Sigmoid colon (tissue), 7 donors: ENCODE measurements around the gene GLIPR2. TPM values are rescaled to one million over a fixed set of nuclear protein-coding genes. Genes with fewer than 3 reads are reported as not detected.

Source experiments
- DNase-seq: peaks from one replicate; pipeline ENCODE4 v3.0.0-alpha.2; 2019
- H3K27ac ChIP-seq, 4 donors: fragments of 200-600 bp; sonication (generic); one replicate each; pipeline ENCODE4 v1.5.1; 2016 to 2019; ENCODE audit warnings: mild to moderate bottlenecking in 1 of 4
- H3K27me3 ChIP-seq, 3 donors: fragments of 200-600 bp; sonication (generic); one replicate each; pipeline ENCODE4 v1.5.1; 2019; ENCODE audit warnings: mild to moderate bottlenecking in 1 of 3
- H3K36me3 ChIP-seq, 4 donors: fragments of 200-600 bp; sonication (generic); one replicate each; pipeline ENCODE4 v1.5.1; 2016 to 2019
- H3K4me1 ChIP-seq, 4 donors: fragments of 200-600 bp; sonication (generic); one replicate each; pipeline ENCODE4 v1.5.1; 2017 to 2019
- H3K4me3 ChIP-seq, 4 donors: fragments of 200-600 bp; sonication (generic); one replicate each; pipeline ENCODE4 v1.5.1; 2017 to 2019; ENCODE audit warnings: mild to moderate bottlenecking in 2 of 4, moderate library complexity in 1 of 4
- H3K9me3 ChIP-seq, 4 donors: fragments of 200-600 bp in 3 of 4; sonication (generic) in 3 of 4; one replicate each; pipeline versions ENCODE4 v1.5.1 to v1.6.1; 2013 to 2019
- CTCF ChIP-seq, 4 experiments: fragments of 450-650 bp in 3 of 4; fragments of 200-600 bp in 1 of 4; IDR thresholded peaks; one replicate each; pipeline ENCODE4 v1.5.1; 2016 to 2019; ENCODE audit warnings: antibody characterized with exemption in 4 of 4, mild to moderate bottlenecking in 3 of 4, moderate library complexity in 2 of 4
- EP300 ChIP-seq, 4 donors: sonication (generic); formaldehyde crosslinking; IDR thresholded peaks; one replicate each; pipeline ENCODE4 v1.6.1; 2017; ENCODE audit warnings: antibody characterized with exemption in 4 of 4
- POLR2A ChIP-seq, 2 donors: fragments of 450-650 bp; IDR thresholded peaks; one replicate each; pipeline ENCODE4 v1.6.1; 2016; ENCODE audit warnings: antibody characterized with exemption in 2 of 2, mild to moderate bottlenecking in 2 of 2, moderate library complexity in 2 of 2
- POLR2AphosphoS5 ChIP-seq, 4 donors: sonication (generic); formaldehyde crosslinking; IDR thresholded peaks; one replicate each; pipeline ENCODE4 v1.6.1; 2017; ENCODE audit warnings: antibody characterized with exemption in 4 of 4
- WGBS, 2 donors: extraction: QIAGEN DNeasy Blood & Tissue Kit; methylation state at CpG; one replicate each; pipeline ENCODE4 v1.1.7; 2013; 5-methylcytosine and 5-hydroxymethylcytosine counted together
- intact Hi-C: fragments of 100-400 bp; cut with DNase I; formaldehyde crosslinking; loops from one replicate; pipeline ENCODE4 v1.15.1; 2023
- polyA plus RNA-seq, 3 donors: library from polyadenylated mRNA; stranded (reverse); fragments of 200-250 nt; gene quantifications; one replicate each; pipeline ENCODE4 v1.2.3, GENCODE V29; 2013
- total RNA-seq, 4 donors: library from RNA; depleted of rRNA; stranded (reverse); fragments of >200 nt; gene quantifications; one replicate each; pipeline ENCODE4 v1.1.0, GENCODE V29; 2016
- donor health status: healthy with polysubstance abuse.
- donor health status: Bipolar disorder and iron deficiency.
- donor health status: healthy.

The GLIPR2 gene
- total and polyA plus RNA-seq, 7 donors, result 29.8 to 90.6 (median 57.3) TPM

DNA sequence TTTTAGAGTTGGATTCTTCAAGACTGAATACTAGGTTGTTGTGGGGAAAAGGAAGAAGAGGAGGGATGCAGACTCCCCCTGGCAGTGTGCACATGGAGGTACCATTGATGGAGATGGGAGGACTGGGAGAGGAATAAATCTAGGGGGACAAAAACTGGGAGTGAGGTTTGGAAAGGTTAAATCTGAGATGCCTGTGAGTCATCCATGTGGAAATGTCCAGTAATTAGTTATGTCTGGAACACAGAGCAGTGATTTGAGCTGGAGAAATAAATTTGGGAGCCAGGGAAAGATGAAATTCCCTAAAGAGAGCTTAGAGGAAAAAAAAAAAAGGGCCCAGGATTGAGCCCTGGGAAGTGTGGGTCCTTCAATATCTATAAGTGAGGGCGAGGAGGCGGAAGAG, 24.7 kb downstream of the GLIPR2 start:
- intact Hi-C loops, result no loop called here
- WGBS, 2 donors, result 95 to 96% methylated on average over 2 of the region's 2 CpGs
- Histone ChIP-seq H3K4me3 (no peak overlapping the region), H3K9me3 (peaks cover 0 to 2% (median 0%) of the 10 kb centered on the region in 4 donors), H3K27ac (peak overlapping the region; percentile 83 to 99 (median 86)), H3K36me3 (peaks cover 0 to 13% (median 6%) of the 10 kb centered on the region in 4 donors), H3K27me3 (no peaks in the 10 kb centered on the region), H3K4me1 (peaks cover 0 to 81% (median 74%) of the 10 kb centered on the region in 4 donors)
- TF ChIP-seq POLR2AphosphoS5 (IDR thresholded peaks at IDR 0.05), result no peak
- no peak for TF ChIP-seq POLR2A (IDR thresholded peaks at IDR 0.05)
- no peak for TF ChIP-seq CTCF (IDR thresholded peaks at IDR 0.05)
- no peak for TF ChIP-seq EP300 (IDR thresholded peaks at IDR 0.05)
- DNase-seq, result no peak

- peak overlapping the region; percentile 83 to 99 (median 86) for H3K27ac ChIP-seq
- no peak overlapping the region for H3K4me3 ChIP-seq
- H3K4me1 ChIP-seq, result peaks cover 0 to 90% (median 79%) of the 10 kb centered on the region in 4 donors
- peaks cover 0 to 2% (median 0%) of the 10 kb centered on the region in 4 donors for H3K36me3 ChIP-seq
- no peaks in the 10 kb centered on the region for H3K27me3 ChIP-seq
- no peak for DNase-seq
- intact Hi-C loops, result loop anchor here (2.0 kb wide), 1 partner anchor 13 kb away; no protein-coding TSS in a partner anchor
- TF ChIP-seq EP300 (IDR thresholded peaks at IDR 0.05) (no peak), POLR2AphosphoS5 (IDR thresholded peaks at IDR 0.05) (no peak), CTCF (IDR thresholded peaks at IDR 0.05) (no peak), POLR2A (IDR thresholded peaks at IDR 0.05) (no peak)
- H3K9me3 ChIP-seq, result no peaks in the 10 kb centered on the region
- WGBS, 2 donors, result 91 to 94% methylated on average over 17 of the region's 17 CpGs
Measured at GRCh38 chr9:36162211-36162738, 25.7 kb downstream of the GLIPR2 start.

GRCh38 chr9:36163049-36163785, 26.7 kb downstream of the GLIPR2 start:
- TF ChIP-seq POLR2AphosphoS5 (IDR thresholded peaks at IDR 0.05) (peak in 3 of 4 donors; percentile 16 to 43 (median 32)), CTCF (IDR thresholded peaks at IDR 0.05) (no peak), POLR2A (IDR thresholded peaks at IDR 0.05) (no peak), EP300 (IDR thresholded peaks at IDR 0.05) (peak in 2 of 4 donors; percentile 4 to 43)
- intact Hi-C loops, result loop anchor here (2.0 kb wide), 1 partner anchor 14 kb away; no protein-coding TSS in a partner anchor
- DNase-seq, result peak; percentile 84
- Histone ChIP-seq H3K27ac (peak overlapping the region; percentile 83 to 99 (median 86)), H3K4me1 (peaks cover 0 to 85% (median 72%) of the 10 kb centered on the region in 4 donors), H3K27me3 (no peaks in the 10 kb centered on the region), H3K4me3 (no peak overlapping the region), H3K36me3 (no peaks in the 10 kb centered on the region), H3K9me3 (no peaks in the 10 kb centered on the region)
- WGBS, 2 donors, result 64 to 80% methylated on average over 9 of the region's 9 CpGs

DNA sequence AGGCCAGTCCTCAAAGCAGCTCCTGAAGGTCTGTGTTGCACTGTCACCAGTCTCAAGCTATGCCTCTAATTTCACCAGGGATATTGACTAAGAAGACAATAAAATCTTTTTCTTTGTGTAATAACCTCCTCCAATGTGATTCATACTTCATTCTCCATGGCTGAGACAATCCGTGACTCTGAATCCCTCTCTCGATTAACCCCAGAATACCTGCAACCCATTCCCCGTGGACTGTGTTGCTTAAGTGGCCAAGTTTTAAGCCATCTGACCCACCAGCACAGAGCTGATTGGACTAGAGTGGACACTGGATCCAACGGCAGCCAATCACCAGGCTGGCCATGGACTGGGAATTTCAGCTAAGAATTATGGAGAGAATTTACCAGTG, 27.2 kb downstream of the GLIPR2 start:
- no peaks in the 10 kb centered on the region for H3K27me3 ChIP-seq
- no peaks in the 10 kb centered on the region for H3K9me3 ChIP-seq
- no peak overlapping the region for H3K4me3 ChIP-seq
- no peaks in the 10 kb centered on the region for H3K36me3 ChIP-seq
- H3K27ac ChIP-seq, result peak overlapping the region; percentile 83 to 99 (median 86)
- H3K4me1 ChIP-seq, result peaks cover 0 to 80% (median 67%) of the 10 kb centered on the region in 4 donors
- intact Hi-C loops, result loop anchor here (2.0 kb wide), 1 partner anchor 15 kb away; no protein-coding TSS in a partner anchor
- no peak for DNase-seq
- 81 to 83% methylated on average over 4 of the region's 4 CpGs for WGBS, 2 donors
- no peak for TF ChIP-seq CTCF (IDR thresholded peaks at IDR 0.05)
- no peak for TF ChIP-seq POLR2AphosphoS5 (IDR thresholded peaks at IDR 0.05)
- no peak for TF ChIP-seq EP300 (IDR thresholded peaks at IDR 0.05)
- no peak for TF ChIP-seq POLR2A (IDR thresholded peaks at IDR 0.05)
